ENCODE data around the gene TOMM40.
"Not testable (repeated sequence)": the region's sequence is repeated elsewhere in the genome, so short reads cannot be mapped to it uniquely, and the experiment has no call there.

The TOMM40 gene

DNA sequence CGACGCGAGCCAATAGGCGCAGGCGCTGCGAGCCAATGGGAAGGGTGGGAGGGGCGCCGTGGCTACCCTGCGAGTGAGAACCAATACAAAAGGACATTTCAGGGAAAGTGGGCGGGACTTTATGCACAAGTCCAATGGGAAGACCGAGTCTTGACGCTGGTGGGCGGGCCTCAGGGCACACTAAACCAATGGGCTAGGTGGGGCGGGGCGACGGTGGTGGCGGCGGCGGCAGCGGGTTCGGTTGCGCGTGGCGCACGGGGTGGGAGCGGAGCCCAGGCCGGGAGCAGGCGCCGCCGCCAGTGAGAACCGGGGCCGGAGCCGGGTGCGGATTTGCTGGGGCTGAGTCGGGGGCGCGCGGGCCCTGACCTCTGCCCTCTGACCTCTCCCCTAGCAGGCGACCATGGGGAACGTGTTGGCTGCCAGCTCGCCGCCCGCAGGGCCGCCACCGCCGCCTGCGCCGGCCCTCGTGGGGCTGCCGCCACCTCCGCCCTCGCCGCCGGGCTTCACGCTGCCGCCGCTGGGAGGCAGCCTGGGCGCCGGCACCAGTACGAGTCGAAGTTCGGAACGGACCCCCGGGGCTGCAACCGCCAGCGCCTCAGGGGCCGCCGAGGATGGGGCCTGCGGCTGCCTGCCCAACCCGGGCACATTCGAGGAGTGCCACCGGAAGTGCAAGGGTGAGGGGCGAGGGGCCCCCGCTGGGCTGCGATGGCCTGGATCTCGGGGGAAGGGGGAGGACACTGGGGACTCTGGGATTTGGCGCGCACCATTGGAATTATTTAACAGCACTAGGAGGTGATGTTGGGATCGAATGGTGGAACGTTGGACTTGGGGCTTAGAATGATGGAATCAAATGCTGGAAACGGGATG lies at the start of gene TOMM40:
Gene TOMM40 (plus strand): TSS at position 239 of the 867 bp plus-strand sequence. CDS start 162 bp downstream, at position 401.
- peak within 1 kb of the TSS; percentile 76 for H3K27ac Mint-ChIP-seq
- no peak for ATAC-seq
- H3K9me3 Mint-ChIP-seq = peaks cover 3% of the 10 kb centered on the region
- H3K27me3 Mint-ChIP-seq = no peaks in the 10 kb centered on the region
- H3K4me3 Mint-ChIP-seq = peak within 1 kb of the TSS; percentile 86
- H3K4me1 Mint-ChIP-seq = peaks cover 33% of the 10 kb centered on the region
- H3K36me3 Mint-ChIP-seq = peaks cover 36% of the 10 kb centered on the region

DNA sequence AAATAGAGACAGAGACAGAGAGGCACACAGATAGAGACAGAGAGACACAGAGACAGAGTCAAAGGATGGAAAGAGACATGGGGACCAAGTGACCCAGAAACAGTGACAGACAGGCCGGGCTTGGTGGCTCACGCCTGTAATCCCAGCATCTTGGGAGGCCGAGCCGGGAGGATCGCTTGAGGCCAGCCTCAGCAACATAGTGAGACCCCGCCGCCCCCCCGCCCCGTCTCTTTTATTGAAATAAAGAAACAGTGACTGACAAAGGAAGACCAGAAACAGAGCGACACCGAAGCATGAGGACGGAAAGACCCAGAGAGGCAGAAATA lies 45.8 kb upstream of the TOMM40 start:
- Mint-ChIP-seq H3K27ac (peak overlapping the region; percentile 1), H3K4me1 (peaks cover 35% of the 10 kb centered on the region), H3K9me3 (peaks cover 7% of the 10 kb centered on the region), H3K27me3 (peaks cover 54% of the 10 kb centered on the region), H3K36me3 (no peaks in the 10 kb centered on the region), H3K4me3 (peak overlapping the region; percentile 75)
- ATAC-seq = no peak

- Mint-ChIP-seq H3K27me3 (peaks cover 60% of the 10 kb centered on the region), H3K4me1 (peaks cover 35% of the 10 kb centered on the region), H3K4me3 (peak within 1 kb of the TSS; percentile 75)
These were observed 45.2 kb upstream of the TOMM40 start, which contains the start of gene NECTIN2 for GRCh38 chr19:44845612-44846454. TSS of gene NECTIN2 (plus strand) at chr19:44846297. CDS start at chr19:44846526, 229 bp downstream.

DNA sequence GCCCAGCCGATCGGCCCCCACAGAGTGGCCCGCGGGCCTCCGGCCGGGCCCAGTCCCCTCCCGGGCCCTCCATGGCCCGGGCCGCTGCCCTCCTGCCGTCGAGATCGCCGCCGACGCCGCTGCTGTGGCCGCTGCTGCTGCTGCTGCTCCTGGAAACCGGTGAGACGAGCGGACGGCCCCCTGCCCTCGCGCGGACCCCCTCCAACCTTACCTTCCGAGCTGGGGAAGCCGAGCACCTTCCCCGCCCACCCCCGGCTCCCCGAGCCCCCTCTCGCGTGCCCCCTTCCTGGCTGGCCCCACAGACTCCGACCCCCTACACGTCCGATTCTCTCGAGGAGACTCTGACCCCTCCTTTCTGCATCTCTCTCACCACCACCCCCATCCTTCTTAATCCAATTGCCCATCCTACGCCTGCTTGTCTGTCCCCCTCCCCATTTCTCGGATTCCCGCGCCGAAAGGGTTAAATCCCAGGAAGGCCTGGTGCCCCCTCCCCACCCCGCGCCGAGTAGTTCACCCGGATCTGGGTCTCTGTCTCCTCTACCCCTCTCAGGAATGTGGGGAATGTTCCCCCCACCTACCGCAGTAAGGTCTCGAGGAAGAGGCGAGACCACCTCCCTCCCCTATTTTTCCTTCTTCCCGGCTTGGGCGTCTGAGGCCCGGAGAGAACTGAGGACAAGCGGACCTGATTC lies 44.5 kb upstream of the TOMM40 start:
- no peak for ATAC-seq
- Mint-ChIP-seq H3K27ac (no peak overlapping the region), H3K36me3 (no peaks in the 10 kb centered on the region), H3K9me3 (peaks cover 7% of the 10 kb centered on the region), H3K4me1 (peaks cover 35% of the 10 kb centered on the region), H3K27me3 (peaks cover 68% of the 10 kb centered on the region), H3K4me3 (peak overlapping the region; percentile 48)

More at GRCh38 chr19:44845612-44846454, 45.2 kb upstream of the TOMM40 start, which contains the start of gene NECTIN2:
- H3K36me3 Mint-ChIP-seq = no peaks in the 10 kb centered on the region
- peak within 1 kb of the TSS; percentile 1 for H3K27ac Mint-ChIP-seq
- H3K9me3 Mint-ChIP-seq = peaks cover 7% of the 10 kb centered on the region
- peak; percentile 66 for ATAC-seq

GRCh38 chr19:44847144-44848035 lies 43.7 kb upstream of the TOMM40 start:
- Mint-ChIP-seq H3K9me3 (peaks cover 7% of the 10 kb centered on the region), H3K36me3 (no peaks in the 10 kb centered on the region), H3K27me3 (peaks cover 76% of the 10 kb centered on the region), H3K4me3 (peak overlapping the region; percentile 48), H3K27ac (no peak overlapping the region), H3K4me1 (peaks cover 35% of the 10 kb centered on the region)
- ATAC-seq = no peak

- Mint-ChIP-seq H3K27me3 (peaks cover 81% of the 10 kb centered on the region), H3K9me3 (peaks cover 7% of the 10 kb centered on the region), H3K4me3 (no peak overlapping the region), H3K36me3 (no peaks in the 10 kb centered on the region), H3K4me1 (peaks cover 35% of the 10 kb centered on the region), H3K27ac (no peak overlapping the region)
- no peak for ATAC-seq
These were observed 42.8 kb upstream of the TOMM40 start for GRCh38 chr19:44848036-44848811.

DNA sequence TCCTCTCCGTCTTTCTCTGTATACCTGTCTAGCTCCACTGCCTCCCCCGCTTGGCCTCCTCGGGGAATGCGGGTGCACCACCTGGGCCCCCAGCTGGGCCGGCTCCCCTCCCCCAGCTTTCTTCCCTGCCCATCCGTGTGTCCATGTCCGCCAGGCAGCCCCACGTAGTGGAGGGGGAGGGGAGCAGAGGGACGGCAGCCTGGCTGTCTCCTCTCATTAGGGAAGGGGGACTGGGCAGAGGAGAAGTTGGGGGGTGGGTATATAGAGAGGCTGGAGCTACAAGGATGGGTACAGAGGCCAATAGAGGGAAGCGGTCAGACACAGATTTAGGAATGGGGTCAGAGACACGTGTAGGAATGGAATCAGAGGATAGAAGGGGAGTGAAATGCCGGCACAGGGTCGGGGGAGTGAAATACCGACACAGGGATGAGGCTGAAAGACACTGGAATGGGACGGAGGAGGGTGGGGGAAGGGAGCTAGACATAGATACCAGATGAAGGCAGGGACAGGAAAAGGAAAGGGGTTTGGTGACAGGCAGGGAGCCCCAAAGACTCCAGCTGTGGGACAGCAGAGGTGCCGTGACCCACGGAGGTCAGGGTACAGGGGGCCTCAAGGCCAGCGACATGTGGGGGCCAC lies 42.1 kb upstream of the TOMM40 start:
- H3K27me3 Mint-ChIP-seq = peaks cover 81% of the 10 kb centered on the region

GRCh38 chr19:44850641-44851109 lies 40.4 kb upstream of the TOMM40 start:
- Mint-ChIP-seq H3K36me3 (no peaks in the 10 kb centered on the region), H3K27me3 (peaks cover 75% of the 10 kb centered on the region), H3K9me3 (no peaks in the 10 kb centered on the region), H3K4me1 (peaks cover 24% of the 10 kb centered on the region), H3K4me3 (no peak overlapping the region), H3K27ac (no peak overlapping the region)
- ATAC-seq = no peak

More for the DNA sequence above, 42.1 kb upstream of the TOMM40 start:
- H3K4me1 Mint-ChIP-seq = peaks cover 35% of the 10 kb centered on the region
- H3K27ac Mint-ChIP-seq = no peak overlapping the region
- no peaks in the 10 kb centered on the region for H3K36me3 Mint-ChIP-seq
- no peak overlapping the region for H3K4me3 Mint-ChIP-seq
- H3K9me3 Mint-ChIP-seq = peaks cover 7% of the 10 kb centered on the region
- ATAC-seq = no peak

DNA sequence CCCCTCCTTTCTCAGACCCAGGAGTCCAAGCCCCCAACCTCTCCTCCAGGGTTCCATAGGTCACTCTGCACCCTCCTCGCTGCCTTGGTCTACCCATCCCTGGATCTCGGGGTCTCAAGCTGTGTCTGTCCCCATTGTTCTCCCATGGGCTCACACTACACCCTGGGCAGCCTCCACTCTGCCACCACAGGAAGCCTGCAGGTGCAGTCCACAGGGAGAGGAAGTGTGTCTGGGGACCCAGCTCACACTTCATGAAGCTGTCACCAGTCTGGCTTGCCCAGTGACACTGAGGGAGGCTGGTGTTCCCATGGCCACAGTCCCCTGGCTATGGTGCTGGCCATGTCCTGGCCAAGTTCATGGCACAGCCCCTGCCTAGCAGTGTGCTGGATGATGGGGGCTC lies 39.6 kb upstream of the TOMM40 start:
- H3K27ac Mint-ChIP-seq = no peak overlapping the region
- no peak overlapping the region for H3K4me3 Mint-ChIP-seq
- peak; percentile 27 for ATAC-seq

GRCh38 chr19:44855606-44856005 lies 35.4 kb upstream of the TOMM40 start:
- ATAC-seq = no peak
- Mint-ChIP-seq H3K36me3 (no peaks in the 10 kb centered on the region), H3K27ac (no peak overlapping the region), H3K4me3 (no peak overlapping the region), H3K27me3 (peaks cover 56% of the 10 kb centered on the region), H3K4me1 (no peaks in the 10 kb centered on the region), H3K9me3 (no peaks in the 10 kb centered on the region)

More for the DNA sequence above, 39.6 kb upstream of the TOMM40 start:
- H3K27me3 Mint-ChIP-seq = peaks cover 79% of the 10 kb centered on the region
- H3K4me1 Mint-ChIP-seq = peaks cover 22% of the 10 kb centered on the region
- no peaks in the 10 kb centered on the region for H3K36me3 Mint-ChIP-seq
- no peaks in the 10 kb centered on the region for H3K9me3 Mint-ChIP-seq

GRCh38 chr19:44856421-44857083 lies 34.5 kb upstream of the TOMM40 start:
- H3K27me3 Mint-ChIP-seq = peaks cover 53% of the 10 kb centered on the region
- H3K9me3 Mint-ChIP-seq = no peaks in the 10 kb centered on the region

DNA sequence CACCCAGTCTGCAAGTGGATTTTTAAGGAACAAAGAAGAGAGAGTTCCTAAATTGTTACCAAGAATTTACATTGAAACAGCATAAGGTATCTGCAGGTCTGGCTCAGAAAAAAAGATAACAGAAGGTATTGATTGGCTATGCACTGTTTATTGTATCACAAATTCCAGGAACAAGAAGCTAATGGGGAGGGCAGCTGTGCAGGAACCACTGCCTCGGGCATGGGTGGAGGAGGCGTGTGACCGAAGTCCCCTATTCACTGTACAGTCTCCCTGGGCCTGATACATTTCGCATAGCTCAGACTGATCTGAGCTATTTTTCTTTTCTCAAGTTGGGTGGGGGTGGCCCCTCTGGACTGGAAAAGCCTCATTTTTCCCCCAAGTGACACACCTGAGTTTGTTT lies 33.2 kb upstream of the TOMM40 start:
- Mint-ChIP-seq H3K27me3 (peaks cover 51% of the 10 kb centered on the region), H3K4me3 (no peak overlapping the region), H3K9me3 (no peaks in the 10 kb centered on the region), H3K27ac (no peak overlapping the region), H3K4me1 (no peaks in the 10 kb centered on the region), H3K36me3 (no peaks in the 10 kb centered on the region)
- no peak for ATAC-seq

More at GRCh38 chr19:44856421-44857083, 34.5 kb upstream of the TOMM40 start:
- Mint-ChIP-seq H3K4me1 (no peaks in the 10 kb centered on the region), H3K36me3 (no peaks in the 10 kb centered on the region), H3K27ac (no peak overlapping the region), H3K4me3 (no peak overlapping the region)
- no peak for ATAC-seq

GRCh38 chr19:44861576-44861975 lies 29.5 kb upstream of the TOMM40 start:
- not testable (repeated sequence) for ATAC-seq, H3K4me1 Mint-ChIP-seq, H3K4me3 Mint-ChIP-seq, H3K9me3 Mint-ChIP-seq, H3K36me3 Mint-ChIP-seq, H3K27ac Mint-ChIP-seq
- H3K27me3 Mint-ChIP-seq = peaks cover 52% of the 10 kb centered on the region

Measured in stimulated activated memory B cell treated with anti-CD40 and anti-IgM and Interleukin-4, amounts not matched to agents 10 μg/mL and 1 μg/mL and 100 μg/mL, for 72 hours (primary cell).